GM18526 (cell line): ENCODE data around the gene PDE4D.

ENCODE experiments used
- POLR2A ChIP-seq: IDR thresholded peaks from 3 replicates; pipeline ENCODE4 v1.6.1; 2011; ENCODE audit not compliant: insufficient read length; ENCODE audit errors: extremely low read depth

Gene PDE4D

GRCh38 chr5:59312223-59312622, 581.3 kb downstream of the PDE4D start:
- TF ChIP-seq POLR2A = no peak

- TF ChIP-seq POLR2A = no peak
These were observed 591.8 kb downstream of the PDE4D start for GRCh38 chr5:59301727-59302126.

DNA sequence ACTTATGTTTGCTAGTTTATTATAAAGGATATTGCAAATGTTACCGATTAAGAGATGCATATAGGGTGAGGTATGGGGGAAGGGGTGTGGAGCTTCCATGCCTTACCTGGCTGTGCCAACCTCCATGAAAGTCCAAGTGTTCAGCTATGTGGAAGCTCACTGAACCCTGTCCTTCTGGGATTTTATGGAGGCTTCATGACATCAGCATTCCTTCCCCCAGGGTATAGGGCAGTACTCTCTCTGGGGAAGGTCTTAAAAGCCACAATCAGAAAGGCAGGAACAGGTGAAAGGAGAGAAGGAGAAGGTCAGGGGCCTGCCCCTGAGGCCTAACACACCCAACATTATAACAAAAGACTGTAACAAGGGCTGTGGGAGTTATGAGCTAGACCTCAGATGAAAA, 592.6 kb downstream of the PDE4D start:
- TF ChIP-seq POLR2A = no peak

DNA sequence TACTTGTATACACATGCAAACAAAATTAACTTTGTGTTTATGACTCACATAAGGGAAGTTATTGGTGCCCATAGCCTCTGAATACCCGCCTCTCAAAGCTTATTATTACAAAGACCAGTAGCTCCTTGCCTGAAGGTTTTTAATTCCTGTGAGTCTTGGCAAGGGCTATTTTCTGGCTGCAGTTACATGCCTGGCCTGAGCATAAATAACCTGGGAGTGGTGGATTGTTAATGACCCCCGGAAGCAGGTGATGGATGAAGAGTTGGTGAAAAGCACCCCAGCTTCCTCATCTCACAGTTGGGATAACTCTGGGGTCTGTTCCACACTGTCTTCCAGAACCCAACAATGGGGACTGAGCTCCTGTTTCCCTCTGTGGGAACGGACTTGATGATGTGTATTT, 594.5 kb downstream of the PDE4D start:
- no peak for TF ChIP-seq POLR2A

DNA sequence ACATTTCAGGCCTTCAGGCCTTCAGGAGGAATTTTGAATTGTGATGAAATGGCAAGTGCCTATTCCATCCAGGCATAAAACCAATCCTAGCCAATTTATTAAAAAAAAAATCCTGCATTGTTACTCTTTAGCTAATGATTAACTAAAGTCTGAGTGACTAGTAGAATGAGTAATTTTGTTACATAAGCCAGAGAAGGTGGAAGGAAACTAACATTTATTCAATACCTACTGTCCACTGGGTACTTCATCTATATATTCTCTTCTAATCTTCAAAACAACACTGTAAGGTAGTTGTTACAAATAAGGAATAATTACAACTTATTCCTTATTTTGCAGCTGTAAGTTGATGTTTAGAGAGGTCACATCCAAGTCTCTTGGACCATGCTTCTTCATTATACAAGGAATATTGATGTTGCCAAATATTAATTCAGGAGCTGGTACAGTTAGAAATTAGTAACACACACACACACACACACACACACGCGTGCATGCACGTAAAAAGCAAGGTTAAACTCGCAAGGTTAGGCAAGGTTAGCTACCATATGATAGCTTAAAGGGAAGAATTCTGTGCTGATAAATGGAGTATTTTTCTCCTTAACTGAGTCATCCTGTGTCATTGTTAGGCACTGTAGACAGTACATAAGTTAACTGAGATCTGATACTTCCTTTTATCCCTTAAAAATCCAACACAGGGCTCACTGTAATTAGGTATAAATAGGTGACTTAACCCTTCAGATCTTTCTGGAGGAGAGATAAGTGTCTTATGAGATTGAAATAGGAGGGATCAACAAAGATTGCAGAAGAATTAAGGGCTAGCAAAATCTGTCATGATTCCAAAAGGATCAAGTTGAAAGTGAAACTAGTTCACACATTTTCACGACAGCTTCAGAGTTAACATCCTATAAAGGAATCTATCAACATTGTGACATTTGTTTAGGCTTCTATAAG, 596.9 kb downstream of the PDE4D start:
- no peak for TF ChIP-seq POLR2A

DNA sequence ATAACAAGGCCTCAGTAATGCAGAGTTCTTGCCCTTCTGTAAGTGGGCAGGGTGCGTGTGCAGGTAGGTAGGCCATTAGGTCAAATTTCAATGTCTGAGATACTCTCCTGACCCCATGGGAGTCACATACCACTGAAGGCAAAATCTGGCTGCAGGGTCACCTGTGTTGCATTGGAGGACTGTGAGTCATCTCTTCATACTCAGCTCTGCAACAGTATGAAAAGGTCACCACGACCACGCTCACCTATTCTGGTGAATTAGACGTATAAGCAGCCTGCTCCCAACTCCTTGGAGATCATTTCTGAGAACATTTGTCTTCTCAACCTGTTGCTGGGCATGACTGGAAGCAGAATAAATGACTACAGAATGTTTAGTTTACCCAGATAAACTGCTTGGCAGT, 599.8 kb downstream of the PDE4D start:
- no peak for TF ChIP-seq POLR2A

DNA sequence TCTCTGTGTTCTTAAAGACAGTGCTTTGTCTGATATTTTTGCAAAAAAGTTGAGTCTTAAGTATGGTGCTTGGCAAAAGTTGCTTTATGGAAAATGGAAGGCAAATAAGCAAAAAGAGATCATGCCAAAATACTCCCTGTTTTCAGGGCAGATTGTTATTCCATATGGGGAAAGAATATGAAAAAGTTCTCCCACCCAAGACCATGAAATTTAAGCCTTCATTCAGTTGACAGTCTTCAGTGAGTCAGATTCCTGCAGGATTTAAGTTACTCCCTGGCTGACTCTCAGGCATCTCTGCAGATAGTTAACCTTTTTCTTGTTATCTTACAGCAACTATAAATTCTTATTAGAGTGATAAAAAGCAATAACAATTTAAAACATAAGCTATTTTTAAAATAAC, 601.6 kb downstream of the PDE4D start:
- TF ChIP-seq POLR2A = no peak

DNA sequence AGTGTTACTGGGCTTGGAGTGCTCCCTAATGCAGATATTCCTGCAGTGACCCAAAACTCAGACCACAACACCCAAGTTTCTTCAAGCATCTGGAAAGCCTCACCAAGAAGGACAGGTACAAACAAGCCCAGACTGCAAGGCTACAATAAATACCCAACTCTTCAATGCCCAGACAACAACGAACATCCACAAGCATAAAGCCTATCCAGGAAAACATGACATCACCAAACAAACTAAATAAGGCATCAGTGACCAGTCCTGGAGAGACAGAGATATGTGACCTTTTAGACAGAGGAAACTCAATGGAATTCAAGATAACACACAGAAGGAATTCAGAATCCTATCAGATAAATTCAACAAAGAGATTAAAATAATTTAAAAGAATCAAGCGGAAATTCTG, 605.6 kb downstream of the PDE4D start:
- TF ChIP-seq POLR2A = no peak

DNA sequence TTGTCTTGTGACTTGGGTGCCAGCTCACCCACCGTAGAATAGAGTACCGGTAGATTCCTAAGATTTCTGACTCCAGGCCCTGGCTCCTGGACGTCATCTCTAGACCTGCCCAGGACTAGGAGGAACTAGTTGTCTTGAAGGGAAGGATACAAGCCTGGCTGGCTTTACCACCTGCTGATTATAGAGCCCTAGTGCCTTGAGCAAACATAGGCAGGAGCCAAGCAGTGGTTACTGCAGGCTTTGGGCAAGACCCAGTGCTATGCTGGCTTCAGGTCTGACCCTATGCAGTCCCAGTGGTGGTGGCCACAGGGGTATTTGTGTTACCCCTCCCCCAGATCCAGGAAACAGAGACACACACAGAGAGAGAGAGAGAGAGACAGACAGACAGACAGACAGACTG, 606.2 kb downstream of the PDE4D start:
- TF ChIP-seq POLR2A = no peak

GRCh38 chr5:59286510-59286909, 607.0 kb downstream of the PDE4D start:
- no peak for TF ChIP-seq POLR2A

- no peak for TF ChIP-seq POLR2A
These were observed 608.1 kb downstream of the PDE4D start for GRCh38 chr5:59285300-59286016.

- TF ChIP-seq POLR2A = no peak
These were observed 610.8 kb downstream of the PDE4D start for GRCh38 chr5:59282726-59283125.

DNA sequence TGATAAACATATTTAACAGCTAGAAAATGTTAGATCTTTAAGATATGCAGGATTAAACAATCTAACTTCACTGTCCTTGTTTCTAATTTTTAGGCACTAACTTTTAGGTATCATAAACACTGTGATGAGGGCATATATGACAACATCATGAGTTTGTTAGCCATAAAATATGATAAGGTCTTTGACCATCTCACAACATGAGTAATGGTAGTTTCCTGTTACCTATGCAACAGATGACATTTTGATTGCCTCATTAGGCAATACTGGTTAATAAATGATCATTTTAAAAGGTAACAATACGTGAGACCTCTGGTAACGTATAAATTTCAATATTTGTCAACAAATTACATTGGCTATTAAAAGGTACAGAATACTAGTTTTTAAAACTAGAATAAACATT, 613.5 kb downstream of the PDE4D start:
- TF ChIP-seq POLR2A = no peak

DNA sequence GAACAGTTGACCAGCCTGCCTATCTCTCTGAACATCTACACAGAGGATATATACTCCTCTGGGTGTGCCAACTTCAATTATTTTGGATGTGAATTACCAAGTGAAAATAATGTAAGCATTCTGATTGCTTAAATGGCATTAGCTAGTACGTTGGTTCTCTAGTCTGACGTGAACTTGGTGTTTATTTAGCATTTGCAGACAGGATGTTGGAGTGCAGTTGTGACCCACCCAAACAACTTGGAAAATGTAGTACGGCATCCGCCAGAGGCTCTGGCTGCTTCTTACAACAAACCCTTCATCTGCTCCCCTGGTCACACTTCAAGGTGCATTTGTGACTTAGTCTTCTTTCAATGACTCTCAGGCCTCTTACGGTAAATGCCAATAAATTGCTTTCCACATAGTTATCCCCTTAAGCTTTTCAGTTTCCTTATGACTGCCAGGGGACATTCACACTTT, 616.6 kb downstream of the PDE4D start:
- no peak for TF ChIP-seq POLR2A

DNA sequence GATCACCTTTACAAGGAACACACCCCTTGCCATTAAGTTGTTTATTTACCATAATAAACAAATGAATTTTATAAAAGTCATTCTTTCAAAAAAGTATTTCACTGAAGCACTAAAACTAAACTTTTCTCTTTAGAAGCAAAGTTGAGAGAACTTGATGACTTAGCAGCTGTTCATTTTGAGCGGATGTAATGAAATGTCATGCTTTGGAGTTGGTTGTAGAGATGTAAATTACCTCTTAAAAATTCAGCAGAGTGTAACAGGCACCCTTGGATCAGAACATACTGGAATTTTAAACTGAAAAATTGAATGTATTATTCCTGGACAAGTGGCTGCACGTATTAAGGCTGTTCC, 617.2 kb downstream of the PDE4D start:
- TF ChIP-seq POLR2A = no peak
